Endothelial cell of umbilical vein (primary cell): ENCODE results near the gene RPP30.

Source experiments
- EZH2 ChIP-seq: IDR thresholded peaks from 2 replicates; pipeline ENCODE4 v1.6.1; 2012; ENCODE audit warnings: borderline replicate concordance, low read depth, mild to moderate bottlenecking, moderate library complexity, low read length, inconsistent platforms; ENCODE audit not compliant: severe bottlenecking
- FOS ChIP-seq: IDR thresholded peaks from 2 replicates; pipeline ENCODE4 v1.6.1; 2011; ENCODE audit warnings: mild to moderate bottlenecking, low read length, moderate library complexity, borderline replicate concordance; ENCODE audit not compliant: insufficient read depth
- JUN ChIP-seq: IDR thresholded peaks from 2 replicates; pipeline ENCODE4 v1.6.1; 2011; ENCODE audit warnings: borderline replicate concordance, low read depth; ENCODE audit not compliant: insufficient read length, insufficient read depth
- POLR2A ChIP-seq: IDR thresholded peaks from 2 replicates; pipeline ENCODE4 v1.6.1; 2012; ENCODE audit warnings: low read depth, mild to moderate bottlenecking, control low read depth, low read length
- POLR2AphosphoS5 ChIP-seq: IDR thresholded peaks from 2 replicates; pipeline ENCODE4 v1.6.1; 2012; ENCODE audit warnings: low read depth, mild to moderate bottlenecking, control low read depth, low read length, moderate library complexity; ENCODE audit not compliant: insufficient read depth
- TF ChIP-seq, protein P1 (sequence below): IDR thresholded peaks from 2 replicates; pipeline ENCODE4 v1.6.1; 2011; ENCODE audit not compliant: insufficient read depth, insufficient read length
- TF ChIP-seq, protein P2 (sequence below), 2 donors: IDR thresholded peaks; 1 replicate in 1 of 2; 2 replicates in 1 of 2; pipeline ENCODE4 v1.5.1; 2011; ENCODE audit warnings: low read length in 2 of 2, mild to moderate bottlenecking in 2 of 2, moderate library complexity in 2 of 2, control low read depth in 1 of 2, inconsistent platforms in 1 of 2, low read depth in 1 of 2; ENCODE audit not compliant: insufficient read depth in 1 of 2; ENCODE audit errors: extremely low read depth in 1 of 2

GRCh38 chr10:90906596-90906995 lies 34.8 kb downstream of the RPP30 start:
- TF ChIP-seq, protein P1, sequence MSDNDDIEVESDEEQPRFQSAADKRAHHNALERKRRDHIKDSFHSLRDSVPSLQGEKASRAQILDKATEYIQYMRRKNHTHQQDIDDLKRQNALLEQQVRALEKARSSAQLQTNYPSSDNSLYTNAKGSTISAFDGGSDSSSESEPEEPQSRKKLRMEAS = no peak
- TF ChIP-seq POLR2A (no peak), JUN (no peak), EZH2 (no peak), POLR2AphosphoS5 (no peak), FOS (no peak)
- TF ChIP-seq, protein P2, sequence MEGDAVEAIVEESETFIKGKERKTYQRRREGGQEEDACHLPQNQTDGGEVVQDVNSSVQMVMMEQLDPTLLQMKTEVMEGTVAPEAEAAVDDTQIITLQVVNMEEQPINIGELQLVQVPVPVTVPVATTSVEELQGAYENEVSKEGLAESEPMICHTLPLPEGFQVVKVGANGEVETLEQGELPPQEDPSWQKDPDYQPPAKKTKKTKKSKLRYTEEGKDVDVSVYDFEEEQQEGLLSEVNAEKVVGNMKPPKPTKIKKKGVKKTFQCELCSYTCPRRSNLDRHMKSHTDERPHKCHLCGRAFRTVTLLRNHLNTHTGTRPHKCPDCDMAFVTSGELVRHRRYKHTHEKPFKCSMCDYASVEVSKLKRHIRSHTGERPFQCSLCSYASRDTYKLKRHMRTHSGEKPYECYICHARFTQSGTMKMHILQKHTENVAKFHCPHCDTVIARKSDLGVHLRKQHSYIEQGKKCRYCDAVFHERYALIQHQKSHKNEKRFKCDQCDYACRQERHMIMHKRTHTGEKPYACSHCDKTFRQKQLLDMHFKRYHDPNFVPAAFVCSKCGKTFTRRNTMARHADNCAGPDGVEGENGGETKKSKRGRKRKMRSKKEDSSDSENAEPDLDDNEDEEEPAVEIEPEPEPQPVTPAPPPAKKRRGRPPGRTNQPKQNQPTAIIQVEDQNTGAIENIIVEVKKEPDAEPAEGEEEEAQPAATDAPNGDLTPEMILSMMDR (IDR thresholded peaks at IDR 0.05; ENCODE audit: extremely low read depth in 1 of 2, insufficient read depth in 1 of 2, low read depth in 1 of 2, low read length in 2 of 2) = no peak
